Keratinocyte (primary cell): ENCODE measurements around the gene FGFR3. TPM values are rescaled to one million over a fixed set of nuclear protein-coding genes. Genes with fewer than 3 reads are reported as not detected.

Experiments used
- DNase-seq: peaks from one replicate; pipeline ENCODE4 v3.0.0-alpha.2; 2011; ENCODE audit warnings: low read depth, missing footprints, low spot score
- FAIRE-seq: peaks from 2 replicates; lab custom pipeline; 2011; peaks lifted over from hg19 to GRCh38; lab: Jason Lieb, UNC
- H2AFZ ChIP-seq: 2 replicates; pipeline ENCODE4 v1.6.0; 2012; ENCODE audit warnings: low read length, control low read depth, inconsistent platforms; ENCODE audit not compliant: control insufficient read depth
- H3K27ac ChIP-seq: 2 replicates; pipeline ENCODE4 v1.5.1; 2011; ENCODE audit warnings: low read length; ENCODE audit not compliant: control insufficient read depth, insufficient read depth
- H3K27me3 ChIP-seq: 3 replicates; pipeline ENCODE4 v1.6.0; 2011; ENCODE audit warnings: low read length; ENCODE audit not compliant: control insufficient read depth, insufficient read depth; ENCODE audit errors: extremely low read depth
- H3K36me3 ChIP-seq, 2 experiments: 2 replicates in 1 of 2; 3 replicates in 1 of 2; pipeline ENCODE4 v1.5.1; 2011; ENCODE audit warnings: low read length in 2 of 2, mild to moderate bottlenecking in 1 of 2; ENCODE audit not compliant: control insufficient read depth in 2 of 2, insufficient read depth in 2 of 2; ENCODE audit errors: extremely low read depth in 1 of 2
- H3K4me1 ChIP-seq: 3 replicates; pipeline ENCODE4 v1.5.1; 2011; ENCODE audit warnings: low read length; ENCODE audit not compliant: control insufficient read depth, insufficient read depth; ENCODE audit errors: extremely low read depth
- H3K4me2 ChIP-seq: 3 replicates; pipeline ENCODE4 v1.6.0; 2011; ENCODE audit warnings: low read depth, low read length; ENCODE audit not compliant: control insufficient read depth, insufficient read depth; ENCODE audit errors: extremely low read depth
- H3K4me3 ChIP-seq, 3 experiments: fragments of 200-600 bp in 1 of 3; sonication (generic) in 1 of 3; 2 replicates in 2 of 3; 3 replicates in 1 of 3; pipeline ENCODE4 v1.5.1; 2011 to 2016; ENCODE audit warnings: low read length in 3 of 3, mild to moderate bottlenecking in 3 of 3, control low read depth in 2 of 3, inconsistent platforms in 1 of 3, low read depth in 1 of 3, mixed read lengths in 1 of 3, mixed run types in 1 of 3, moderate library complexity in 1 of 3; ENCODE audit not compliant: control insufficient read depth in 2 of 3, insufficient read depth in 2 of 3; ENCODE audit errors: extremely low read depth in 1 of 3
- H3K79me2 ChIP-seq: 2 replicates; pipeline ENCODE4 v1.6.0; 2012; ENCODE audit warnings: low read length; ENCODE audit not compliant: control insufficient read depth, insufficient read depth
- H3K9ac ChIP-seq: 3 replicates; pipeline ENCODE4 v1.6.0; 2011; ENCODE audit warnings: low read length; ENCODE audit not compliant: control insufficient read depth, insufficient read depth; ENCODE audit errors: extremely low read depth
- H3K9me1 ChIP-seq: 3 replicates; pipeline ENCODE4 v1.6.0; 2011; ENCODE audit warnings: low read length; ENCODE audit not compliant: control insufficient read depth, insufficient read depth; ENCODE audit errors: extremely low read depth
- H3K9me3 ChIP-seq: 2 replicates; pipeline ENCODE4 v1.5.1; 2012; ENCODE audit warnings: low read depth, low read length; ENCODE audit not compliant: control insufficient read depth
- H4K20me1 ChIP-seq: 3 replicates; pipeline ENCODE4 v1.6.0; 2011; ENCODE audit warnings: low read length; ENCODE audit not compliant: control insufficient read depth, insufficient read depth; ENCODE audit errors: extremely low read depth
- CTCF ChIP-seq, 3 experiments: IDR thresholded peaks in 1 of 3; conservative IDR thresholded peaks in 1 of 3; optimal IDR thresholded peaks in 1 of 3; 2 replicates in 2 of 3; 3 replicates in 1 of 3; pipeline versions ENCODE3 to v1.5.1; 2011; ENCODE audit warnings: low read length in 3 of 3, mild to moderate bottlenecking in 3 of 3, moderate library complexity in 2 of 3, control low read depth in 1 of 3, inconsistent platforms in 1 of 3; ENCODE audit not compliant: insufficient read depth in 2 of 3; ENCODE audit errors: extremely low read depth in 1 of 3
- EZH2 ChIP-seq: IDR thresholded peaks from one replicate; pipeline ENCODE4 v1.6.1; 2012; ENCODE audit warnings: inconsistent platforms, mild to moderate bottlenecking, low read length, moderate library complexity
- dilution Hi-C: fragments of 300-500 bp; cut with MboI; formaldehyde crosslinking; loops from one replicate; pipeline ENCODE4 v1.7.0; 2020; ENCODE audit warnings: low sequenced_read_pairs; ENCODE audit not compliant: extremely low pct_ligation_motif_present
- polyA plus RNA-seq, 5 experiments: library from polyadenylated mRNA; depleted of rRNA in 3 of 5; stranded (reverse) in 3 of 5; stranded (forward) in 1 of 5; unstranded in 1 of 5; fragments of >200 nt; gene quantifications; 1 replicate in 1 of 5; 2 replicates in 3 of 5; 3 replicates in 1 of 5; pipeline versions ENCODE4 v1.2.1 to v1.2.3, GENCODE V29; 2011 to 2012; ENCODE audit warnings: missing spikeins in 2 of 5, low read depth in 1 of 5, low replicate concordance in 1 of 5

The FGFR3 gene
- polyA plus RNA-seq, 1 donor (not counting 4 experiments of a cell fraction or from before 2014, with no cell fraction given), result 45.2 TPM

- H3K36me3 ChIP-seq, result peaks cover 28 to 42% of the 10 kb centered on the region in 2 experiments
- no peaks in the 10 kb centered on the region for H3K4me1 ChIP-seq
- no peaks in the 10 kb centered on the region for H4K20me1 ChIP-seq
- no peak for TF ChIP-seq CTCF (optimal IDR thresholded peaks at IDR 0.05 in 1 of 3, IDR thresholded peaks at IDR 0.05 in 1 of 3, conservative IDR thresholded peaks at IDR 0.05 in 1 of 3; ENCODE audit: extremely low read depth in 1 of 3, insufficient read depth in 2 of 3, low read length in 3 of 3)
- no peak for TF ChIP-seq EZH2
- H2AFZ ChIP-seq, result no peak overlapping the region
- H3K27me3 ChIP-seq, result no peaks in the 10 kb centered on the region
- dilution Hi-C loops, result no loop called here
- H3K9me3 ChIP-seq, result no peaks in the 10 kb centered on the region
- no peak overlapping the region for H3K9ac ChIP-seq
- H3K79me2 ChIP-seq, result peaks cover 2% of the 10 kb centered on the region
- DNase-seq (no peak), FAIRE-seq (no peak)
- H3K9me1 ChIP-seq, result no peaks in the 10 kb centered on the region
- H3K27ac ChIP-seq, result no peak overlapping the region
- no peak overlapping the region for H3K4me3 ChIP-seq
- H3K4me2 ChIP-seq, result no peak overlapping the region
Measured at GRCh38 chr4:1830234-1830633, 37.1 kb downstream of the FGFR3 start.

GRCh38 chr4:1830642-1831228 lies 37.6 kb downstream of the FGFR3 start:
- peaks cover 2% of the 10 kb centered on the region for H3K79me2 ChIP-seq
- no peaks in the 10 kb centered on the region for H3K9me1 ChIP-seq
- no peak overlapping the region for H3K4me3 ChIP-seq
- dilution Hi-C loops, result no loop called here
- H3K4me1 ChIP-seq, result no peaks in the 10 kb centered on the region
- no peak overlapping the region for H3K9ac ChIP-seq
- FAIRE-seq (no peak), DNase-seq (no peak)
- no peaks in the 10 kb centered on the region for H4K20me1 ChIP-seq
- no peak overlapping the region for H3K4me2 ChIP-seq
- no peaks in the 10 kb centered on the region for H3K27me3 ChIP-seq
- no peak overlapping the region for H3K27ac ChIP-seq
- no peaks in the 10 kb centered on the region for H3K9me3 ChIP-seq
- peaks cover 28 to 44% of the 10 kb centered on the region in 2 experiments for H3K36me3 ChIP-seq
- TF ChIP-seq EZH2 (no peak), CTCF (optimal IDR thresholded peaks at IDR 0.05 in 1 of 3, IDR thresholded peaks at IDR 0.05 in 1 of 3, conservative IDR thresholded peaks at IDR 0.05 in 1 of 3; ENCODE audit: extremely low read depth in 1 of 3, insufficient read depth in 2 of 3, low read length in 3 of 3) (no peak)
- H2AFZ ChIP-seq, result no peak overlapping the region
